ENCODE results near the gene RNF220.

Gene RNF220

GRCh38 chr1:44672961-44673674 is 268.1 kb downstream of the RNF220 start:
- TF ChIP-seq, protein P1, sequence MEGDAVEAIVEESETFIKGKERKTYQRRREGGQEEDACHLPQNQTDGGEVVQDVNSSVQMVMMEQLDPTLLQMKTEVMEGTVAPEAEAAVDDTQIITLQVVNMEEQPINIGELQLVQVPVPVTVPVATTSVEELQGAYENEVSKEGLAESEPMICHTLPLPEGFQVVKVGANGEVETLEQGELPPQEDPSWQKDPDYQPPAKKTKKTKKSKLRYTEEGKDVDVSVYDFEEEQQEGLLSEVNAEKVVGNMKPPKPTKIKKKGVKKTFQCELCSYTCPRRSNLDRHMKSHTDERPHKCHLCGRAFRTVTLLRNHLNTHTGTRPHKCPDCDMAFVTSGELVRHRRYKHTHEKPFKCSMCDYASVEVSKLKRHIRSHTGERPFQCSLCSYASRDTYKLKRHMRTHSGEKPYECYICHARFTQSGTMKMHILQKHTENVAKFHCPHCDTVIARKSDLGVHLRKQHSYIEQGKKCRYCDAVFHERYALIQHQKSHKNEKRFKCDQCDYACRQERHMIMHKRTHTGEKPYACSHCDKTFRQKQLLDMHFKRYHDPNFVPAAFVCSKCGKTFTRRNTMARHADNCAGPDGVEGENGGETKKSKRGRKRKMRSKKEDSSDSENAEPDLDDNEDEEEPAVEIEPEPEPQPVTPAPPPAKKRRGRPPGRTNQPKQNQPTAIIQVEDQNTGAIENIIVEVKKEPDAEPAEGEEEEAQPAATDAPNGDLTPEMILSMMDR (IDR thresholded peaks at IDR 0.05; ENCODE audit: low read depth, low read length, missing control alignments), result no peak
- peak overlapping the region; percentile 53 for H3K4me3 ChIP-seq (replicated peaks; ENCODE audit: low read depth, low read length)
- DNase-seq (ENCODE audit: extremely low read depth, low read depth), result no peak

DNA sequence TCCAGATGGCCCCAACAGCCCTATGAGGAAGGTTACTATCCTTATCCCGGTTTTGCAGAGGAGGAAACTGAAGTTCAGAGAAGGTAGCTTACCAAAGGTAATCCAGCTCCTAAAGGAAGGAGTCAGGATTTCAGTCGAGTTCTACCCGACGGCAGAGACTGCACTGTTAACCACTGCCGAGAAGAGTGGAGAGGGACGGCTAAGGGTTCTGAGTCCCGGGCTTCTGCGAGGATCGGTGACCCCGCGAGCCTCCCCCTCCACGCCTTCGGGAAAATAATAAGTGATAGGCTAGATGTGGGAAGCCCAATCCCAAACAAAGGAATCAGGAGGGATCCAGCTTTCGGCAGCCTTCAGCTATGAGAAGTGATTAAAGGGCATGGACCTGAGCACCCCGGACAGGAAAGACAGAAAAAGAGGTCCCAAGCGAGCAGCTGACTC is 268.6 kb downstream of the RNF220 start:
- no peak for DNase-seq (ENCODE audit: extremely low read depth, low read depth)

GRCh38 chr1:44674113-44675000 is 269.3 kb downstream of the RNF220 start, which contains the start of the genes ARMH1 and TMEM53:
ARMH1 (plus strand) TSS chr1:44674714; CDS start chr1:44689698, 14,984 bp downstream.
TMEM53 (minus strand) TSS chr1:44674481; CDS start chr1:44674391, 90 bp downstream.
- DNase-seq (ENCODE audit: extremely low read depth, low read depth), result peak; percentile 97
- TF ChIP-seq, protein P1 (IDR thresholded peaks at IDR 0.05; ENCODE audit: low read depth, low read length, missing control alignments), result no peak
- peak within 1 kb of the TSS; percentile 53 for H3K4me3 ChIP-seq (replicated peaks; ENCODE audit: low read depth, low read length)

More for the DNA sequence above, 268.6 kb downstream of the RNF220 start:
- peak overlapping the region; percentile 53 for H3K4me3 ChIP-seq (replicated peaks; ENCODE audit: low read depth, low read length)
- TF ChIP-seq, protein P1 (IDR thresholded peaks at IDR 0.05; ENCODE audit: low read depth, low read length, missing control alignments), result no peak

- H3K4me3 ChIP-seq (replicated peaks; ENCODE audit: low read depth, low read length), result peak overlapping the region; percentile 53
- TF ChIP-seq, protein P1 (IDR thresholded peaks at IDR 0.05; ENCODE audit: low read depth, low read length, missing control alignments), result no peak
- no peak for DNase-seq (ENCODE audit: extremely low read depth, low read depth)
Measured at GRCh38 chr1:44675186-44675585, 270.1 kb downstream of the RNF220 start.

DNA sequence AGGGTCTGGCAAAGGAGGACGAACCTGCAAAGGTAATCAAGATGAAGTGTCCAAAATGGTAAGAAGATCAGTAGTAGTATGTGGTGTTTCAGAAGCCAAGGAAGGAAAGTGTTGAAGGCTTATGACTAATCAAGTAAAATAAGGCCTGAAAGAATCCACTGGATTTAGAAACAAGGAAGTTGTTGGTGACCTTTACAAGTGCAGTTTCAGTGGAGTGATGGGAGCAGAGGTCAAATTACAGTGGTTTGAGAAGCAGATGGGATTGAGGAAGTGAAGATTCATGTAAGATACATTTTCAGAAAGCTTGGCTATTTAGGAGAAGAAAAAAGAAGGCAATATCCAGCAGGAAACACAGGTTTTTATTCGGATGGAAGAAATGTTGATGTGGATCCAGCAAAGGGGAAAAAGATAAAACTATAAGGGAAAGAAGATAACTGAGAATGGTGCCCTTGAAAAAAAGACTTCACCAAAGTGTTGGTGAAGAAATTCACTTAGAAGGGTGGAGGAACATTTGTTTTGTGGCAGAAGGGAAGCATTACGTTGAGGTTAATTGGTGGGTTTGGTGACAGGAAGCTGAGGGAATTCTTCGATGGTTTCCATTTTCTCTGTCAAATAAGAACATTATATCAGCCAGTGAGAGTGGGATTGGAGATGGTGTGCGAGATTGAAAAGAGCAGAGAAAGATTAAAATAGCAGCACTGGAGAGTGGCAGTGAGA is 271.6 kb downstream of the RNF220 start:
- DNase-seq (ENCODE audit: extremely low read depth, low read depth), result peak; percentile 61
- TF ChIP-seq, protein P1 (IDR thresholded peaks at IDR 0.05; ENCODE audit: low read depth, low read length, missing control alignments), result no peak
- H3K4me3 ChIP-seq (replicated peaks; ENCODE audit: low read depth, low read length), result no peak overlapping the region

- TF ChIP-seq, protein P1 (IDR thresholded peaks at IDR 0.05; ENCODE audit: low read depth, low read length, missing control alignments), result peak; percentile 57
- DNase-seq (ENCODE audit: extremely low read depth, low read depth), result no peak
- H3K4me3 ChIP-seq (replicated peaks; ENCODE audit: low read depth, low read length), result no peak overlapping the region
Measured at GRCh38 chr1:44677201-44677766, 272.2 kb downstream of the RNF220 start.

Data from HFF-Myc (cell line).